HepG2 (cell line): ENCODE measurements around the gene XKR3. TPM values are rescaled to one million over a fixed set of nuclear protein-coding genes. Genes with fewer than 3 reads are reported as not detected.

ENCODE experiments used
- ATAC-seq: fragments of 200-7000 bp; cut with Tn5 transposase; 3 replicates; pipeline ENCODE4 v1.9.1; 2020; ENCODE audit warnings: mild to moderate bottlenecking, moderate library complexity
- BruUV-seq: library from RNA; stranded (reverse); fragments of 400-500 nt; replicated peaks from 2 replicates; lab custom pipeline; 2021; lab: Mats Ljungman, UMichigan
- CTCF ChIA-PET: fragments of 300-600 bp; formaldehyde crosslinking; extraction: SDS; loops from one replicate; lab custom pipeline; 2021; ENCODE audit warnings: low total read pairs, inconsistent platforms, low intra/inter-chr PET ratio; lab: Yijun Ruan, JAX
- POLR2A ChIA-PET: fragments of 350-600 bp; sonication (Branson Sonifier 250); formaldehyde crosslinking; loops from one replicate; lab custom pipeline; 2020; ENCODE audit warnings: antibody characterized with exemption, inconsistent platforms; lab: Yijun Ruan, JAX
- DNase-seq: peaks from one replicate; pipeline ENCODE4 v3.0.0-alpha.2; 2015; ENCODE audit warnings: low spot score
- FAIRE-seq: peaks from 3 replicates; lab custom pipeline; 2011; peaks lifted over from hg19 to GRCh38; lab: Jason Lieb, UNC
- H2AFZ ChIP-seq: one replicate; pipeline ENCODE4 v1.6.1; 2011; ENCODE audit warnings: low read length, inconsistent platforms
- H3K27ac ChIP-seq: fragments of 300-600 bp; 3 replicates; pipeline ENCODE4 v1.8.0; 2011; ENCODE audit warnings: mixed run types, mild to moderate bottlenecking, mixed read lengths, low read length, inconsistent platforms; ENCODE audit not compliant: insufficient read depth; ENCODE audit errors: extremely low read length
- H3K27me3 ChIP-seq, 2 experiments: fragments of 200-600 bp in 1 of 2; 2 replicates in 1 of 2; 3 replicates in 1 of 2; pipeline versions ENCODE4 v1.6.0 to v1.8.0; 2011; ENCODE audit warnings: low read length in 2 of 2, mild to moderate bottlenecking in 2 of 2, moderate library complexity in 2 of 2, inconsistent platforms in 1 of 2; ENCODE audit not compliant: insufficient read depth in 2 of 2, control insufficient read depth in 1 of 2
- H3K36me3 ChIP-seq, 2 experiments: fragments of 200-600 bp in 1 of 2; replicated peaks in 1 of 2; 2 replicates in 1 of 2; 3 replicates in 1 of 2; pipeline versions ENCODE4 v1.5.1 to v1.8.0; 2011; ENCODE audit warnings: low read length in 2 of 2, inconsistent platforms in 1 of 2; ENCODE audit not compliant: insufficient read depth in 2 of 2, control insufficient read depth in 1 of 2
- H3K4me1 ChIP-seq: 2 replicates; pipeline ENCODE4 v1.5.1; 2012; ENCODE audit warnings: low read length, inconsistent platforms; ENCODE audit not compliant: insufficient read depth
- H3K4me2 ChIP-seq: 2 replicates; pipeline ENCODE4 v1.6.0; 2011; ENCODE audit warnings: low read depth, low read length, inconsistent platforms
- H3K4me3 ChIP-seq, 3 experiments: fragments of 200-600 bp in 1 of 3; sonication (generic), shearing (Covaris generic) in 1 of 3; replicated peaks in 1 of 3; 2 replicates each; pipeline ENCODE4 v1.5.1; 2011 to 2016; ENCODE audit warnings: low read length in 3 of 3, inconsistent platforms in 2 of 3, low read depth in 2 of 3, mild to moderate bottlenecking in 2 of 3, control low read depth in 1 of 3, mixed read lengths in 1 of 3; ENCODE audit not compliant: insufficient read depth in 1 of 3
- H3K79me2 ChIP-seq: one replicate; pipeline ENCODE4 v1.6.1; 2011; ENCODE audit warnings: low read length, inconsistent platforms; ENCODE audit not compliant: insufficient read depth
- H3K9ac ChIP-seq: 2 replicates; pipeline ENCODE4 v1.6.0; 2011; ENCODE audit warnings: mild to moderate bottlenecking, low read depth, low read length, inconsistent platforms; ENCODE audit not compliant: insufficient read depth
- H3K9me3 ChIP-seq: 2 replicates; pipeline ENCODE4 v1.5.1; 2012; ENCODE audit warnings: mild to moderate bottlenecking, low read length
- H4K20me1 ChIP-seq: 2 replicates; pipeline ENCODE4 v1.6.0; 2011; ENCODE audit warnings: inconsistent platforms, mild to moderate bottlenecking, low read length, moderate library complexity; ENCODE audit not compliant: insufficient read depth
- HNRNPK ChIP-seq: fragments of 200-400 bp; formaldehyde crosslinking; IDR thresholded peaks from 2 replicates; pipeline ENCODE4 v1.6.1; 2018; ENCODE audit warnings: low read length, low read depth, moderate library complexity, mild to moderate bottlenecking; ENCODE audit not compliant: poor library complexity, severe bottlenecking
- KLF6 ChIP-seq: IDR thresholded peaks from 2 replicates; pipeline ENCODE4 v1.8.0; 2016; ENCODE audit warnings: missing biosample characterization, missing genetic modification reagents
- SIX4 ChIP-seq: sonication (generic); formaldehyde crosslinking; IDR thresholded peaks from 2 replicates; pipeline ENCODE4 v1.4.0; 2020; ENCODE audit warnings: missing genetic modification reagents
- ZFP36 ChIP-seq: fragments of 150-350 bp; IDR thresholded peaks from 2 replicates; pipeline ENCODE4 v1.6.1; 2018; ENCODE audit warnings: borderline replicate concordance, low read length, low read depth; ENCODE audit not compliant: partially characterized antibody
- ZFP62 ChIP-seq: sonication (generic); formaldehyde crosslinking; IDR thresholded peaks from 2 replicates; pipeline ENCODE4 v1.4.0; 2020; ENCODE audit warnings: missing genetic modification reagents
- ZFX ChIP-seq: sonication (generic); formaldehyde crosslinking; IDR thresholded peaks from 2 replicates; pipeline ENCODE4 v1.4.0; 2020; ENCODE audit warnings: mild to moderate bottlenecking, low read depth, missing genetic modification reagents, moderate library complexity
- ZNF674 ChIP-seq: sonication (generic); formaldehyde crosslinking; IDR thresholded peaks from 2 replicates; pipeline ENCODE4 v1.5.0; 2020; ENCODE audit warnings: low read depth, mild to moderate bottlenecking, missing genetic modification reagents
- WGBS: methylation state at CpG from one replicate; pipeline ENCODE4 v1.1.6; 2017; ENCODE audit warnings: low lambda C conversion rate; 5-methylcytosine and 5-hydroxymethylcytosine counted together
- in situ Hi-C: cut with HindIII; loops from 2 replicates; pipeline ENCODE4 v1.10.0; 2017; ENCODE audit warnings: low pct_unique_long_range_greater_than_20kb; ENCODE audit not compliant: extremely low pct_ligation_motif_present
- intact Hi-C: fragments of 100-400 bp; cut with micrococcal nuclease; formaldehyde crosslinking; loops from one replicate; pipeline ENCODE4 v1.10.0; 2022; ENCODE audit not compliant: unreplicated experiment
- polyA plus RNA-seq, 8 experiments: library from polyadenylated mRNA; depleted of rRNA in 3 of 8; stranded (reverse) in 7 of 8; unstranded in 1 of 8; fragments of >200 nt; fragmentation: Illumina TruSeq in 4 of 8; extraction: Trizol in 4 of 8; gene quantifications; 2 replicates each; pipeline versions ENCODE4 v1.2.1 to v1.2.3, GENCODE V29; 2011 to 2016; ENCODE audit warnings: low read depth in 4 of 8, missing spikeins in 1 of 8, mixed read lengths in 1 of 8; ENCODE audit not compliant: insufficient read depth in 1 of 8
- total RNA-seq, 5 experiments: library from RNA; depleted of rRNA; stranded (reverse); fragments of >200 nt; fragmentation: Illumina TruSeq; extraction: Trizol; gene quantifications; 2 replicates each; pipeline ENCODE4 v1.2.3, GENCODE V29; 2016; ENCODE audit warnings: low read depth in 1 of 5
- TF ChIP-seq, protein P1 (sequence below): sonication (generic); formaldehyde crosslinking; IDR thresholded peaks from 2 replicates; pipeline ENCODE4 v1.8.0; 2023; ENCODE audit warnings: mild to moderate bottlenecking, missing genetic modification reagents
- TF ChIP-seq, protein P2 (sequence below): sonication (generic); formaldehyde crosslinking; IDR thresholded peaks from 2 replicates; pipeline ENCODE4 v1.5.1; 2020; ENCODE audit warnings: mild to moderate bottlenecking, missing genetic modification reagents, moderate library complexity
- TF ChIP-seq, protein P3 (sequence below): IDR thresholded peaks from 2 replicates; pipeline ENCODE4 v1.6.1; 2012; ENCODE audit warnings: low read length, improper control_type of control experiment
- TF ChIP-seq, protein P4 (sequence below): IDR thresholded peaks from 2 replicates; pipeline ENCODE4 v1.4.0; 2020; ENCODE audit warnings: mild to moderate bottlenecking, missing genetic modification reagents
- TF ChIP-seq, protein P5 (sequence below): sonication (generic); formaldehyde crosslinking; IDR thresholded peaks from 2 replicates; pipeline ENCODE4 v1.8.0; 2022; ENCODE audit warnings: mild to moderate bottlenecking, missing genetic modification reagents; ENCODE audit not compliant: insufficient replicate concordance

XKR3 gene
- total and polyA plus RNA-seq, 2 of the 13 experiments (the other 11 are each of a cell fraction or from before 2014, with no cell fraction given) = not detected

DNA sequence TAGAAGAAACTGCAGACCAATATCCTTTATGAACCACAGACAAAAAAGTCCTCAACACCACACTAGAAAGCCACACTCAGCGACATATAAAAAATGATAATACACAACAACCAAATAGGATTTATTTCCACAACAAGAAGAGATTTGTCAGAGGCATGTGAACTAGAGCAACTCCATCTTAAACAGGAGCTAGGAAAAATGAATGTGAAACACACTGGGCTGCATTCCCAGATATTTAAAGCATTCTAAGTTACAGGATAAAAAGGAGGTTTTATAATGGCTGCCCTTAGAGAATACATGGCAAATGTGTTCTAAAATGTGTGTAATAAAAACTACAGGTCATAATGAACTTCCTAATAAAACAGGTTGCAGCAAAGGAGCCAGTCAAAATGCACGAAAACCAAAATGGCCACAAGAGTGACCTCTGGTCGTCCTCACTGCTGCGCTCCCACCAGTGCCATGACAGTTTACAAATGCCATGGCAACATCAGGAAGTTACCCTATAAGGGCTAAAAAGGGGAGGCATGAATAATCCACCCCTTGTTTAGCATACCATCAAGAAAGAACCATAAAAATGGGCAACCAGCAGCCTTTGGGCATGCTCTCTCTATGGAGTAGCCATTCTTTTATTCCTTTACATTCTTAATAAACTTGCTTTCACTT, 21.8 kb downstream of the XKR3 start:
- ChIA-PET CTCF (no interaction called here), POLR2A (no interaction called here)
- no peaks in the 10 kb centered on the region for H3K4me1 ChIP-seq
- no peaks in the 10 kb centered on the region for H3K79me2 ChIP-seq
- no peaks in the 10 kb centered on the region for H3K27me3 ChIP-seq
- FAIRE-seq (no peak), ATAC-seq (no peak), DNase-seq (no peak)
- WGBS = 9% methylated on average over 4 of the region's 4 CpGs
- TF ChIP-seq KLF6 = no peak
- no peak for TF ChIP-seq ZFP36
- TF ChIP-seq ZNF674 = no peak
- TF ChIP-seq, protein P1, sequence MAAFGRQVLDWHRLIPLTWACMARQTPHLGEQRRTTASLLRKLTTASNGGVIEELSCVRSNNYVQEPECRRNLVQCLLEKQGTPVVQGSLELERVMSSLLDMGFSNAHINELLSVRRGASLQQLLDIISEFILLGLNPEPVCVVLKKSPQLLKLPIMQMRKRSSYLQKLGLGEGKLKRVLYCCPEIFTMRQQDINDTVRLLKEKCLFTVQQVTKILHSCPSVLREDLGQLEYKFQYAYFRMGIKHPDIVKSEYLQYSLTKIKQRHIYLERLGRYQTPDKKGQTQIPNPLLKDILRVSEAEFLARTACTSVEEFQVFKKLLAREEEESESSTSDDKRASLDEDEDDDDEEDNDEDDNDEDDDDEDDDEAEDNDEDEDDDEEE (CRISPR knock-in tag) = no peak
- TF ChIP-seq ZFX (CRISPR knock-in tag) = no peak
- no peak for TF ChIP-seq SIX4
- no peak for TF ChIP-seq HNRNPK
- TF ChIP-seq, protein P2, sequence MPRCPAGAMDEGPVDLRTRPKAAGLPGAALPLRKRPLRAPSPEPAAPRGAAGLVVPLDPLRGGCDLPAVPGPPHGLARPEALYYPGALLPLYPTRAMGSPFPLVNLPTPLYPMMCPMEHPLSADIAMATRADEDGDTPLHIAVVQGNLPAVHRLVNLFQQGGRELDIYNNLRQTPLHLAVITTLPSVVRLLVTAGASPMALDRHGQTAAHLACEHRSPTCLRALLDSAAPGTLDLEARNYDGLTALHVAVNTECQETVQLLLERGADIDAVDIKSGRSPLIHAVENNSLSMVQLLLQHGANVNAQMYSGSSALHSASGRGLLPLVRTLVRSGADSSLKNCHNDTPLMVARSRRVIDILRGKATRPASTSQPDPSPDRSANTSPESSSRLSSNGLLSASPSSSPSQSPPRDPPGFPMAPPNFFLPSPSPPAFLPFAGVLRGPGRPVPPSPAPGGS (CRISPR knock-in tag) = no peak
- TF ChIP-seq, protein P3, sequence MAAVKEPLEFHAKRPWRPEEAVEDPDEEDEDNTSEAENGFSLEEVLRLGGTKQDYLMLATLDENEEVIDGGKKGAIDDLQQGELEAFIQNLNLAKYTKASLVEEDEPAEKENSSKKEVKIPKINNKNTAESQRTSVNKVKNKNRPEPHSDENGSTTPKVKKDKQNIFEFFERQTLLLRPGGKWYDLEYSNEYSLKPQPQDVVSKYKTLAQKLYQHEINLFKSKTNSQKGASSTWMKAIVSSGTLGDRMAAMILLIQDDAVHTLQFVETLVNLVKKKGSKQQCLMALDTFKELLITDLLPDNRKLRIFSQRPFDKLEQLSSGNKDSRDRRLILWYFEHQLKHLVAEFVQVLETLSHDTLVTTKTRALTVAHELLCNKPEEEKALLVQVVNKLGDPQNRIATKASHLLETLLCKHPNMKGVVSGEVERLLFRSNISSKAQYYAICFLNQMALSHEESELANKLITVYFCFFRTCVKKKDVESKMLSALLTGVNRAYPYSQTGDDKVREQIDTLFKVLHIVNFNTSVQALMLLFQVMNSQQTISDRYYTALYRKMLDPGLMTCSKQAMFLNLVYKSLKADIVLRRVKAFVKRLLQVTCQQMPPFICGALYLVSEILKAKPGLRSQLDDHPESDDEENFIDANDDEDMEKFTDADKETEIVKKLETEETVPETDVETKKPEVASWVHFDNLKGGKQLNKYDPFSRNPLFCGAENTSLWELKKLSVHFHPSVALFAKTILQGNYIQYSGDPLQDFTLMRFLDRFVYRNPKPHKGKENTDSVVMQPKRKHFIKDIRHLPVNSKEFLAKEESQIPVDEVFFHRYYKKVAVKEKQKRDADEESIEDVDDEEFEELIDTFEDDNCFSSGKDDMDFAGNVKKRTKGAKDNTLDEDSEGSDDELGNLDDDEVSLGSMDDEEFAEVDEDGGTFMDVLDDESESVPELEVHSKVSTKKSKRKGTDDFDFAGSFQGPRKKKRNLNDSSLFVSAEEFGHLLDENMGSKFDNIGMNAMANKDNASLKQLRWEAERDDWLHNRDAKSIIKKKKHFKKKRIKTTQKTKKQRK = no peak
- no peak for TF ChIP-seq ZFP62 (CRISPR knock-in tag)
- TF ChIP-seq, protein P4, sequence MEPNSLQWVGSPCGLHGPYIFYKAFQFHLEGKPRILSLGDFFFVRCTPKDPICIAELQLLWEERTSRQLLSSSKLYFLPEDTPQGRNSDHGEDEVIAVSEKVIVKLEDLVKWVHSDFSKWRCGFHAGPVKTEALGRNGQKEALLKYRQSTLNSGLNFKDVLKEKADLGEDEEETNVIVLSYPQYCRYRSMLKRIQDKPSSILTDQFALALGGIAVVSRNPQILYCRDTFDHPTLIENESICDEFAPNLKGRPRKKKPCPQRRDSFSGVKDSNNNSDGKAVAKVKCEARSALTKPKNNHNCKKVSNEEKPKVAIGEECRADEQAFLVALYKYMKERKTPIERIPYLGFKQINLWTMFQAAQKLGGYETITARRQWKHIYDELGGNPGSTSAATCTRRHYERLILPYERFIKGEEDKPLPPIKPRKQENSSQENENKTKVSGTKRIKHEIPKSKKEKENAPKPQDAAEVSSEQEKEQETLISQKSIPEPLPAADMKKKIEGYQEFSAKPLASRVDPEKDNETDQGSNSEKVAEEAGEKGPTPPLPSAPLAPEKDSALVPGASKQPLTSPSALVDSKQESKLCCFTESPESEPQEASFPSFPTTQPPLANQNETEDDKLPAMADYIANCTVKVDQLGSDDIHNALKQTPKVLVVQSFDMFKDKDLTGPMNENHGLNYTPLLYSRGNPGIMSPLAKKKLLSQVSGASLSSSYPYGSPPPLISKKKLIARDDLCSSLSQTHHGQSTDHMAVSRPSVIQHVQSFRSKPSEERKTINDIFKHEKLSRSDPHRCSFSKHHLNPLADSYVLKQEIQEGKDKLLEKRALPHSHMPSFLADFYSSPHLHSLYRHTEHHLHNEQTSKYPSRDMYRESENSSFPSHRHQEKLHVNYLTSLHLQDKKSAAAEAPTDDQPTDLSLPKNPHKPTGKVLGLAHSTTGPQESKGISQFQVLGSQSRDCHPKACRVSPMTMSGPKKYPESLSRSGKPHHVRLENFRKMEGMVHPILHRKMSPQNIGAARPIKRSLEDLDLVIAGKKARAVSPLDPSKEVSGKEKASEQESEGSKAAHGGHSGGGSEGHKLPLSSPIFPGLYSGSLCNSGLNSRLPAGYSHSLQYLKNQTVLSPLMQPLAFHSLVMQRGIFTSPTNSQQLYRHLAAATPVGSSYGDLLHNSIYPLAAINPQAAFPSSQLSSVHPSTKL (CRISPR knock-in tag) = no peak
- TF ChIP-seq, protein P5, sequence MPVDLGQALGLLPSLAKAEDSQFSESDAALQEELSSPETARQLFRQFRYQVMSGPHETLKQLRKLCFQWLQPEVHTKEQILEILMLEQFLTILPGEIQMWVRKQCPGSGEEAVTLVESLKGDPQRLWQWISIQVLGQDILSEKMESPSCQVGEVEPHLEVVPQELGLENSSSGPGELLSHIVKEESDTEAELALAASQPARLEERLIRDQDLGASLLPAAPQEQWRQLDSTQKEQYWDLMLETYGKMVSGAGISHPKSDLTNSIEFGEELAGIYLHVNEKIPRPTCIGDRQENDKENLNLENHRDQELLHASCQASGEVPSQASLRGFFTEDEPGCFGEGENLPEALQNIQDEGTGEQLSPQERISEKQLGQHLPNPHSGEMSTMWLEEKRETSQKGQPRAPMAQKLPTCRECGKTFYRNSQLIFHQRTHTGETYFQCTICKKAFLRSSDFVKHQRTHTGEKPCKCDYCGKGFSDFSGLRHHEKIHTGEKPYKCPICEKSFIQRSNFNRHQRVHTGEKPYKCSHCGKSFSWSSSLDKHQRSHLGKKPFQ = no peak
- H2AFZ ChIP-seq = no peak overlapping the region
- no peak overlapping the region for H3K4me3 ChIP-seq
- H3K9ac ChIP-seq = no peak overlapping the region
- intact Hi-C loops (no loop called here), in situ Hi-C loops (no loop called here)
- no TSS peak for BruUV-seq
- no peak overlapping the region for H3K27ac ChIP-seq
- no peaks in the 10 kb centered on the region for H4K20me1 ChIP-seq
- no peak overlapping the region for H3K4me2 ChIP-seq
- H3K36me3 ChIP-seq = no peaks in the 10 kb centered on the region
- no peaks in the 10 kb centered on the region for H3K9me3 ChIP-seq
